GM12892 (cell line): ENCODE data around the gene GRAMD2A.

Experiments used
- POLR2A ChIP-seq: IDR thresholded peaks from 2 replicates; pipeline ENCODE4 v1.6.1; 2011; ENCODE audit warnings: low read depth, low read length, control low read depth
- POLR2AphosphoS5 ChIP-seq: IDR thresholded peaks from 2 replicates; pipeline ENCODE4 v1.6.1; 2011; ENCODE audit warnings: low read depth, low read length, control low read depth

GRCh38 chr15:72110355-72110754 is 87.2 kb downstream of the GRAMD2A start:
- TF ChIP-seq POLR2AphosphoS5 (no peak), POLR2A (no peak)
